PC-9 (cell line): ENCODE data around the gene PPP2R3B.

ENCODE experiments used
- CTCF ChIP-seq: fragments of 200-600 bp; sonication (generic); conservative IDR thresholded peaks from 2 replicates; pipeline ENCODE4 v1.6.1; 2017; ENCODE audit warnings: mixed run types, antibody characterized with exemption, mild to moderate bottlenecking, moderate library complexity
- EZH2 ChIP-seq: fragments of 200-600 bp; sonication (generic); IDR thresholded peaks from 2 replicates; pipeline ENCODE4 v1.8.0; 2017; ENCODE audit warnings: antibody characterized with exemption, low read depth

- no peak for TF ChIP-seq CTCF
- TF ChIP-seq EZH2: no peak
Measured at GRCh38 chrX:349702-350101, 37.0 kb downstream of the PPP2R3B start.
